Superior temporal gyrus (tissue), 1 donor: ENCODE measurements around the gene RIIAD1.
"Not testable (repeated sequence)": the region's sequence is repeated elsewhere in the genome, so short reads cannot be mapped to it uniquely, and the experiment has no call there.

ENCODE experiments used
- DNase-seq: peaks from one replicate; pipeline ENCODE4 v3.0.0-alpha.2; 2016; ENCODE audit errors: extremely low spot score

The RIIAD1 gene

GRCh38 chr1:151720974-151721787 lies at the start of gene RIIAD1:
Gene RIIAD1 (plus strand): TSS chr1:151721522. CDS start chr1:151721537, 15 bp downstream.
- no peak for DNase-seq

DNA sequence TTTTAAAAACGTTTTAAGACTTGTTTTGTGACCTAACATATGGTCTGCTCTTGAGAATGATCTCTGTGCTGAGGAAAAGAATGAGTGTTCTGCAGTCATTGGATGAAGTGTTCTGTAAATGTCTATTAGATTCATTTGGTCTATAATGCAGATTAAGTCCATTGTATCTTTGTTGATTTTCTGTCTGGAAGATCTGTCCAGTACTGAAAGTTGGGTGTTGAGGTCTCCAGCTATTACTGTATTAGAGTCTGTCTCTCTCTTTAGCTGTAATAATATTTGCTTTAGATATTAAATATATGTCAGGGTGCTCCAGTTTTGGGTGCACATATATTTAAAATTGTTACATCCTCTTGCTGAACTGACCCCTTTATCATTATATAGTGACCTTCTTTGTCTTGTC lies 47.9 kb upstream of the RIIAD1 start:
- DNase-seq: no peak

- no peak for DNase-seq
Measured at GRCh38 chr1:151680391-151680790, 40.9 kb upstream of the RIIAD1 start.

DNA sequence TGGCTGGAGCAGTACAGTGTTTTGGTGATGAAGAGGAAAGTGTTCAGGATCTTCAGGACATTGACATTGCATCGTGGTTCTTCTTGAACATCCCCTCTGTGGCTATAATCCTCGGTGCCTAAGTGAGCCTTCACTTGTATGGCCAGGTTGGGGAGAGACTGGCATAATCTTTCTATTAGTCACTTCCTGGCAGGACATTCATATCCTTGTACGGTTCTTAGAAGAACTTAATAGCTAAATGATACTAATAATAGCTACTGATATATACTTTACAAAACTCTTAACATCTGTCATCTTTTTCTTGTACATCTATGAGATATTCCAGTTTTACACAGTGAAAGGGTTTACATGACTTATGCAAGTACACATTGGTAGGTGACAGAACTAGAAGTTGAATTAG lies 40.5 kb upstream of the RIIAD1 start:
- no peak for DNase-seq

GRCh38 chr1:151681923-151682322 lies 39.4 kb upstream of the RIIAD1 start:
- DNase-seq: no peak

GRCh38 chr1:151682901-151683300 lies 38.4 kb upstream of the RIIAD1 start:
- not testable (repeated sequence) for DNase-seq

- no peak for DNase-seq
Measured at GRCh38 chr1:151684128-151684527, 37.2 kb upstream of the RIIAD1 start.

GRCh38 chr1:151686561-151686960 lies 34.8 kb upstream of the RIIAD1 start:
- no peak for DNase-seq

GRCh38 chr1:151689494-151689893 lies 31.8 kb upstream of the RIIAD1 start:
- no peak for DNase-seq

DNA sequence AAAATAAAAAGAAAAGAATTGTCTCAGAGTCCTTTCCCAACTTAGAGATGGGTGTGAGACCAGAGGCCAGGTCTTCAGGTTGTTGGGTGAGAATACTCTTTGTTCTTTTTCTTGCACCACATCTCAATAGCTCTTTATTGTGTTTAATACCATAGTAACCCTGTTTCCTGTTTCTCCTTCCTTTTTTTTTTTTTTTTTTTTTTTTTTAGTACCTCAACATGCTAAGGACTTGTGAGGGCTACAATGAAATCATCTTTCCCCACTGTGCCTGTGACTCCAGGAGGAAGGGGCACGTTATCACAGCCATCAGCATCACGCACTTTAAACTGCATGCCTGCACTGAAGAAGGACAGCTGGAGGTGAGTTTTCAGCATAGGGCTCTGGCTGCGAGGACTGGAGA lies 29.1 kb upstream of the RIIAD1 start:
- DNase-seq: no peak

- peak; percentile 81 for DNase-seq
Measured at GRCh38 chr1:151693057-151693651, 28.2 kb upstream of the RIIAD1 start.

DNA sequence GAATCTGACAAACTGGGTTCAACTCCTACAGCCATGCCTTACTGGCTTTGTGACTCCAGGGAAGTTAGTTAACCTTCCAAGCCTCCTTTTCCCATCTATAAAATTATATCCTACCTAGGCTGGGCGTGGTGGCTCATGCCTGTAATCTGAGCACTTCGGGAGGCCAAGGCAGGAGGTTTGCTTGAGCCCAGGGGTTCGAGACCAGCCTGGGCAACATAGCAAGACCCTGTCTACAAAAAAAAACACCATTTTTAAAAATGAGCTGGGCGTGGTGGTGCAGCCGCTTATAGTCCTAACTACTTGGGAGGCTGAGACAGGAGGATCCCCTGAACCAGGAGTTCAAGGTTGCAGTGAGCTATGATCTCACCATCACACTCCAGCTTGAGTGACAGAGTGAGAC lies 19.8 kb upstream of the RIIAD1 start:
- DNase-seq: no peak

DNA sequence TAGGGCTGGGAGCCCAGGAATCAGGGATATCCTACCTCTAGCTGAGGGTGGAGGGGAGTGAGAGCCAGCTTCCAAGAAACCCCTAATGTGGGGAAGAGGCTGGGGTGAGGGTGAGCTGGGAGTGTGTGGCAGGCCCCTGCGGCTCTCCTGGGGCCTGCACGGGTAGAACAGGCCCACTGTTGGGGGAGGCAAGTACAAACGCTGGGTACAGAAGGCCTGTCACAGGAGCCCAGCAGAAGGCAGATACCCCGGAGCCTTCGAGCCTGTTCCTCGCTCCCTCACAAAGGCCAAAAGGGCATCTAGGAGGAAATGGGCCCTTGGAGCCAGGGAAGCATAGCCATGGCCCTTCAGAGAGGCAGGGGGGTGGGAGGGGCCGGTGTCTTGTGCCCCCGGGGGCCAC lies 18.4 kb upstream of the RIIAD1 start:
- no peak for DNase-seq

GRCh38 chr1:151703813-151704212 lies 17.5 kb upstream of the RIIAD1 start:
- DNase-seq: no peak

DNA sequence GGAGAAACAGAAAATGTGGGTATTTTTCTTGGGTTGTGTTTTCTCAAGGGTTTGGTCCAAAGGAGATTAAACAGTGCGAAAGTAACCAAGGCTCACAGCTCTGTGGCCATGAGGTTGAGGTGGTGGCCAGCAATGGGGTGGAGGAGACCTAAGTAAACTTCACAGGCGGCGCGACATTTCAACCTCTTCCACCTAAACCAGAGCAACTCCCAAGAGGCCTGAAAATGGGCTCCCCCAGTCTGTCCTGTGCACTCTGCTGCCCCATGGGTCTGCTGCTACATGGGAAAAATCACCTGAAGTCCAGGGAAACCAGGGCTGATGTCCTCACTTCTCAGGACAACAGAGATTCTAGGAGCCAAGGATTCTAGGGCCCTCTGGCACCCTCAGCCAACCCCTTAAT lies 17.1 kb upstream of the RIIAD1 start:
- DNase-seq: no peak

- no peak for DNase-seq
Measured at GRCh38 chr1:151705146-151705545, 16.2 kb upstream of the RIIAD1 start.

- DNase-seq: no peak
Measured at GRCh38 chr1:151705753-151706463, 15.4 kb upstream of the RIIAD1 start.

DNA sequence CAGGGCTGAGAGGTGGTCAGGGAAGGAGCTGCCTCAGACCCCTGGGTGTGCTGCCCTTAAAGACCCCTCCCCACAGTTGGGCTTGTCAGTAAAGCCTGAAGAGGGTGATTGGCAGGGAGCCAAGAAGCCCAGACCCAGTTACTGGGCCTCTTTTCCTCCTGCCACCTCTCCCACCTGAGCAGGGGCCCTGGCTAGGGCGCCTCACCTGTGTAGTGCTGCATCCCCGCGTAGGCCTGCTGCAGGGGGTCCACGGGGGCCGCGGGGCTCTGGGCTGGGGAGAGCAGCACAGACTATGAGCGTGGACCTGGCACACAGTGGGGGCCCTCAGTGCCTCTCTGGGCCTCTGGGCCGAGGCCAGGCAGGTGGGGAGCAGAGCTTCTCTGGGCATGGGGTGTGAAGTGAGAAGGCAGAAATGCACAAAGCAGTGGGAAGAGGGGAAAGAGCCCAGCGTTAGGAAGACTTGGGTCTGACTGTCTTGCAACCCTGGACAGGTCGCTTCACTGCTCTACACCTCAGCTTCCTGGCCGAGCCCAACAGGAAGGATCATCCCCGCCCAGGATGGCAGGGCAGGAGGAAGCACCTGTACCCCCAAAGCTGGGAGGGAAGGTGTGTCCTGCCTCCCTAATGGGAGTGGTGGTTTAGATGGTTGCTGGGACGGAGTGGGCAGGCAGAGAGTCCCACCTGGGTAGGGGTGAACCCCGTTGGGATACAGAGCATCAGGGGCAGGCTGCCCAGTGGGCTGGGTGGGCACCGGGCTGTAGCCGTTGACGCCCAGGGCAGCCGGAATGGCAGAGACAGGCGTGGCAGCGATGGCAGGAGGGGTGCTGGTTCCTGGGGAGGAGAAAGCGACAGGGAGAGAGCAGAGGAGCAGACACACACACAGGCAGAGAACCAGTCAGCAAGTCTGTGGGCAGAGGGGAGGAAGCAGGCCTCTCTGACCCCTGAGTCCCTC lies 14.6 kb upstream of the RIIAD1 start:
- DNase-seq: no peak

DNA sequence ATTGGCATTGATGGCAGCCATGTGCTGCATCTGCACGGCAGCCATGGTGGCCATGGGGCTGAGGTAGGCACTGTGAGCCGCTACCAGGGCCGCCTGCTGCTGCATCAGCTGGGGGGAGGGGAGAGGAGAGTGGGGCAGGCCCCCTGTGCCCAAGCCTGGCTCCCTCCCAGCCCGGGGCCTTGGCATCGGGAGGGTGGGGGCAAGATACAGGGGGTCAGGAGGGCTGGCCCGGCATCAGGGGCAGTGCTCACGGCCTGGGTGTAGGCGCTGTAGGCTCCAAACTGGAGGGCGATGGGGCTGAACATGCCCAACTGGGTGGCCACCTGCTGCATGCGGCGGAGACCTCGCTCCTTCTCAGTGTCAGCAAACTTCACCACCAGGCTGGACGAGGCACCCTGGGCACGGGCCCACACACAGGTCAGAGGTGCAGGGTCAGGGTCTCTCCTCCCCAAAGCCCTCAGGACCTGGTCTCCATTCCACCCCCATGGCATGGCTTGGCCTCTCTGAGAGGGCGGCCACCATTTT lies 13.7 kb upstream of the RIIAD1 start:
- no peak for DNase-seq

GRCh38 chr1:151708891-151709290 lies 12.4 kb upstream of the RIIAD1 start:
- no peak for DNase-seq

DNA sequence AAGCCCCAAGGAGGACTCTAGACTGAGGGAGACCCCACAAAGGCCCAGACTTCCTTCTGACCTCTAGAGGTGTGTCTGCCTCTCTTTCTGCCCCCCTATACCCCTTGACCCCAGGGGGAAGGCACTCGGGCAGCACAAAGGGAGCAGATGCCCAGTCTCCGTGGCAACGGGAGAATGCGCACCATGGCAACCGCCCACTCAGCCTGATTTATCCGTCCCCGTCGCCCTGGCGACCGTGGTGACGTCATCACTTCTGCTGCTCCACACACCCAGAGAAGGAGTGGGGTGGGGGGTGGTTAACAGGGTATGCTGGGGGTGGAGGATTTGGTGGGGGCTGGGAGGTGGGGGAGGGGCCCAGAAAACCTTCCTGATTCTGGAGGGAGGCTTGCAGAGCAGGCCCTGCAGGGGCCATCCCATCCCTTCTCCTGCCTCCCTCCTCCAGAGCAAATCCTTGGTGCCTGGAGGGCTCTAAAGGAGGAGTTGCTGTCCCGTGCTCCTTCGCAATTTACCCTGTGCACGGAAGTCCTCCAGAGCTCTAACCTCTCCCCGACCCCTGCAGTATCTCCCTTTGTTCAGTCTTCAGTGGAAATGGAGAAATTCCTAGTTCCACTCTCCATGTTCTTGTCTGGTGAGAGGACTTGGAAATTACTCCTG lies 11.0 kb upstream of the RIIAD1 start:
- DNase-seq: peak; percentile 78
